ENCODE data around the gene INTS3. TPM values are rescaled to one million over a fixed set of nuclear protein-coding genes. Genes with fewer than 3 reads are reported as not detected.
A peak's percentile ranks its signal among the peaks of the same experiment; 100 is the strongest.

The INTS3 gene
- total and polyA plus RNA-seq, 9 of the 15 experiments (the other 6 are each of a cell fraction or from before 2014, with no cell fraction given), result 6.3 to 24.1 (median 14.3) TPM

GRCh38 chr1:153697191-153698019, 30.4 kb upstream of the INTS3 start (continued):
- TF ChIP-seq KLF6 (CRISPR knock-in tag; IDR thresholded peaks at IDR 0.05; ENCODE audit: borderline replicate concordance) (no peak), ZNF174 (CRISPR knock-in tag; IDR thresholded peaks at IDR 0.05) (no peak), ZNF384 (IDR thresholded peaks at IDR 0.05; ENCODE audit: low read depth, low read length) (no peak), FOS (IDR thresholded peaks at IDR 0.05; ENCODE audit: extremely low read depth, insufficient read length) (no peak), IRF9 (tag; IDR thresholded peaks at IDR 0.05) (no peak), RERE (CRISPR knock-in tag; IDR thresholded peaks at IDR 0.05; ENCODE audit: borderline replicate concordance) (no peak), ZNF507 (tag; conservative IDR thresholded peaks at IDR 0.05) (no peak), U2AF2 (optimal IDR thresholded peaks at IDR 0.05; ENCODE audit: low read depth, low read length) (no peak), GTF3C2 (IDR thresholded peaks at IDR 0.05; ENCODE audit: borderline replicate concordance, extremely low read depth, insufficient read length) (no peak), ELF1 (tag; IDR thresholded peaks at IDR 0.05) (no peak), NCOR1 (IDR thresholded peaks at IDR 0.05) (peak; percentile 72; the same call in 1 of the 2 replicates), NCOA6 (IDR thresholded peaks at IDR 0.05) (no peak)

All from K562 (cell line).